Measurements from ENCODE around the gene TRIM13.
A peak's percentile ranks its signal among the peaks of the same experiment; 100 is the strongest.
"Not testable (repeated sequence)": the region's sequence is repeated elsewhere in the genome, so short reads cannot be mapped to it uniquely, and the experiment has no call there.

TRIM13 gene

DNA sequence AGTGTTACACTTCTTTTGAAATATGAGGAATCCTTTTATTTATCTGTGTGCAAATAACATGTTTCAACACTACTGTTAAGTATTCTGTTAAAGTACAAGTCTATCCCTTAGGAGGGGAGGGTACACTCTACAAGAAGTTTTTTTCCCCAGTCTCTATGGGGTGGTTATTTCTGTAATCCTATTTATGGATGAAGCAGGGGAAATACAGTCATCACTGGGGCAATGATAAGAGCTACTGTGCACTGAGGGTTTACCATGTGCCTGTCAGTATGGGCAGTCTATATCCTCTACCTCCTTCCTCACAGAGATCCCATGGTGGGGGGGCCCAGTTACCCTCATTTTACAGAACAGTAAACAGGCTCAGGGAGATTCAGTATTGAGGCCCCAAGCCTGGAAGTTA, 16.6 kb upstream of the TRIM13 start:
- H3K4me1 Mint-ChIP-seq (ENCODE audit: low read depth): peaks cover 9% of the 10 kb centered on the region
- H3K4me3 Mint-ChIP-seq: no peak overlapping the region
- no peak overlapping the region for H3K27ac Mint-ChIP-seq
- H3K36me3 Mint-ChIP-seq (ENCODE audit: low read depth): peaks cover 28% of the 10 kb centered on the region
- H3K9me3 Mint-ChIP-seq: no peaks in the 10 kb centered on the region
- H3K27me3 Mint-ChIP-seq: no peaks in the 10 kb centered on the region
- intact Hi-C loops (cut with micrococcal nuclease): no loop called here

DNA sequence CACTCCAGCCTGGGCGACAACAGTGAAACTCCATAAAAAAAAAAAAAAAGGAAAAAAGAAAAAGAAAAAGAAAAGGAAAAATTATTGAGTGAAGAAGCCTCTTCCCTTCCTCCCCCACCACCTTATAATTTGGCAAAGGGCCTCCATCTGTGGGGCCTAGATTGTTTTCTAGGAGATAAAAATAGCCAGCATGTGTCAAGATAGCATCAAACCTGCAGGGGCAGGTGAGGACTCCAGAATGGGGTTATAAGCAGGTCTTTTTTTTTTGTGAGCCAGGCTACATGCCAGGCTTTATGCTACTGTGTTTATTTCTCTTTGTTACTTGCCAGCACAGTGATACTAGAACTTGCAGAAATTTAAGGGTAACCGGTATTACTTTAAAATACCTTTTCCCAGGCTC, 11.7 kb upstream of the TRIM13 start:
- H3K9me3 Mint-ChIP-seq: no peaks in the 10 kb centered on the region
- H3K27me3 Mint-ChIP-seq: no peaks in the 10 kb centered on the region
- intact Hi-C loops (cut with micrococcal nuclease): no loop called here
- no peaks in the 10 kb centered on the region for H3K4me1 Mint-ChIP-seq (ENCODE audit: low read depth)
- H3K4me3 Mint-ChIP-seq: no peak overlapping the region
- peaks cover 54% of the 10 kb centered on the region for H3K36me3 Mint-ChIP-seq (ENCODE audit: low read depth)
- no peak overlapping the region for H3K27ac Mint-ChIP-seq

DNA sequence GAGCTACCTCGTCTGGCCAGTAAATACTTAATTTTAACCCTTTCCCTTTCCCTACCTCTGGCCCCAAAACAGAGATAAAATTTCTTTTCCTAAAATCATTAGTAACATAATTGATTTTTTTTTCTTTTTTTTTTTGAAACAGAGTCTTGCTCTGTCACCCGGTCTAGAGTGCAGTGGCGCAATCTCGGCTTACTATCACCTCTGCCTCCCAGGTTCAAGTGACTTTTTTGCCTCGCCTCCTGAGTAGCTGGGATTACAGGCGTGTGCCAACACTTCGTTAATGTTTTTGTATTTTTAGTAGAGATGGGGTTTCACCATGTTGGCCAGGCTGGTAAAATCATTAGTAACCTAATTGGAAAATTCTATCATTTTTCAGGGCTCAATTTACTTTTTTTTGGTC, 10.4 kb upstream of the TRIM13 start:
- no peak overlapping the region for H3K4me3 Mint-ChIP-seq
- no peaks in the 10 kb centered on the region for H3K9me3 Mint-ChIP-seq
- peaks cover 62% of the 10 kb centered on the region for H3K36me3 Mint-ChIP-seq (ENCODE audit: low read depth)
- no peaks in the 10 kb centered on the region for H3K27me3 Mint-ChIP-seq
- H3K27ac Mint-ChIP-seq: no peak overlapping the region
- H3K4me1 Mint-ChIP-seq (ENCODE audit: low read depth): peaks cover 2% of the 10 kb centered on the region
- intact Hi-C loops (cut with micrococcal nuclease): no loop called here

DNA sequence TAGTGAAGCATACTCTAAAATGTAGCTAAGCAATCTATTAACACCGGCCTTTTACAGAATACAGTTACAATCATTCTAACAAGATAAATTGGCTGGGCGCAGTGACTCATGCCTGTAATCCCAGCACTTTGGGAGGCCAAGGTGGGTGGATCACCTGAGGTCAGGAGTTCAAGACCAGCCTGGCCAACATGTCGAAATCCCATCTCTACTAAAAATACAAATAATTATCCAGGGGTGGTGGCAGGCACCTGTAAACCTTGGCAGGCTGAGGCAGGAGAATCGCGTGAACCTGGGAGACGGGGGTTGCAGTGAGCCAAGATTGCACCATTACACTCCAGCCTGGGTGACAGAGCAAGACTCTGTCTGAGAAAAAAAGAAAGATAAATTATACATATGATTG, 6.2 kb upstream of the TRIM13 start:
- not testable (repeated sequence) for H3K9me3 Mint-ChIP-seq, H3K27ac Mint-ChIP-seq, H3K27me3 Mint-ChIP-seq, H3K4me3 Mint-ChIP-seq
- Mint-ChIP-seq H3K4me1 (ENCODE audit: low read depth) (peaks cover 10% of the 10 kb centered on the region), H3K36me3 (ENCODE audit: low read depth) (peaks cover 48% of the 10 kb centered on the region)
- intact Hi-C loops (cut with micrococcal nuclease): loop anchor here (5.0 kb wide), 1 partner anchor 927 kb away; no protein-coding TSS in a partner anchor

DNA sequence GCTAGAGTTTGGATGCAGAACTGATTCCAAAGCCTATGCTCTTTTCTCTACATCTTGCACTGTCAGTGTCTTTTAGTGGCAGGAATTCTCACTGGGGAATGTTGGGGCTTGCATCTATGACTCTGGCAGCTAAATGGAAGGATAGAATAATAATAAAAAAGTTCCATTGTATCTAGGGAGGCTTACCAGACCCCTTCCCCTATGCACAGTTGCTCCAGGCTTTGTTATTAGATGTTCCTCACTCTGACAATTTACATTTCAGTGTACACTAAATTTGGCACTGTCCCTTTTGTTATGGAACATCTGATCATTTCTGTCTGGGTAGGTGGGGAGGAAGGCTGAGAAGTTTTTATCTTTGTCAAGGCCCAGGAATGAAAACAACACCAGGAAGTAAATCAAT, 3.7 kb upstream of the TRIM13 start:
- intact Hi-C loops (cut with micrococcal nuclease): loop anchor here (5.0 kb wide), 1 partner anchor 924 kb away; no protein-coding TSS in a partner anchor
- H3K27ac Mint-ChIP-seq: no peak overlapping the region
- peaks cover 19% of the 10 kb centered on the region for H3K4me1 Mint-ChIP-seq (ENCODE audit: low read depth)
- H3K9me3 Mint-ChIP-seq: no peaks in the 10 kb centered on the region
- no peak overlapping the region for H3K4me3 Mint-ChIP-seq
- peaks cover 41% of the 10 kb centered on the region for H3K36me3 Mint-ChIP-seq (ENCODE audit: low read depth)
- H3K27me3 Mint-ChIP-seq: no peaks in the 10 kb centered on the region

DNA sequence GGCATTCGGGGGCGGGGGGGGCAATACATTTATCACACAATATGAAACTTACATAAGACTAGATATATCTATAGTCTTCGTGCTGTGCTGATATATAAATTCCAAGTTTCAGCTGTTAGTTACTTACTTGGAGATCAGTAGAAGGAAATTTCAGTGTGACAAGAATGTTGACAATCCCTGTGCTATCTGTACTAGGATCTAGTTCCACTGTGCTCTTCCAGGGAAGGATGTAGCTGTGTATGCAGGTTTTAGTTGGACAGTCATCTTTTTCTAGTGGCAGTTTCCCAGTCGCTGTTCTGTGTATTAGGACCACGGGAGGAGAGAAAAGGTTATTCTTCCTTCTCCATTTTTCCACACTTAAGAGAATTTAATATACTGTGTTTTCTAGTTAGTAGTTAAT, 3.2 kb upstream of the TRIM13 start:
- Mint-ChIP-seq H3K4me1 (ENCODE audit: low read depth) (peaks cover 24% of the 10 kb centered on the region), H3K27me3 (no peaks in the 10 kb centered on the region), H3K36me3 (ENCODE audit: low read depth) (peaks cover 42% of the 10 kb centered on the region), H3K27ac (no peak overlapping the region), H3K4me3 (no peak overlapping the region), H3K9me3 (no peaks in the 10 kb centered on the region)
- intact Hi-C loops (cut with micrococcal nuclease): loop anchor here (5.0 kb wide), 1 partner anchor 924 kb away; no protein-coding TSS in a partner anchor

DNA sequence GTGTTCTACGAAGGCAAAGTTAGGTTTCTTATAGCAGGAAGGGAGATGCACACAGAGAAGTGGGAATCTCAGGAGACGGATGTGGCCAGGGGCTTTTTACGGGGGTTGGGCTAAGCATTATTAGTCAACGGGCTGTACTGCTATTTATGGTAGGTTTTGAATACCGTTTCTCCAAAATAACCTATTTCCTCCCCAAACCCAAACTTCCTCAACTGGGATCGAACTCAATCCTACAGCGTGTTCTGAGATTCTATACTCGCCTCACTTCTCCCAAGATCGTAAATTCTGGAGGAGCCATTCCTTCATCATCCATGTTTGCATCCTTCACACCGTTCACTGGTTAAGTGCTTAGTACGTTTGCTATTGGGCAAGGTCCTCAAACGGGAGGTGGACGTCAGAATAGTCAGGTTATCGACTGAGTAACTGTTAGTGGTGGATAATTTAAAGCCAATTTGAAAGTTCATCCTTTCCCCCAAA, 1.2 kb upstream of the TRIM13 start:
- intact Hi-C loops (cut with micrococcal nuclease): loop anchor here (2.0 to 5.0 kb wide), 4 partner anchors 85 to 537 kb away; partner anchors contain the start of gene KPNA3
- Mint-ChIP-seq H3K27ac (peak overlapping the region; percentile 97), H3K27me3 (no peaks in the 10 kb centered on the region), H3K4me1 (ENCODE audit: low read depth) (peaks cover 42% of the 10 kb centered on the region), H3K9me3 (no peaks in the 10 kb centered on the region), H3K4me3 (peak overlapping the region; percentile 71), H3K36me3 (ENCODE audit: low read depth) (peaks cover 48% of the 10 kb centered on the region)

DNA sequence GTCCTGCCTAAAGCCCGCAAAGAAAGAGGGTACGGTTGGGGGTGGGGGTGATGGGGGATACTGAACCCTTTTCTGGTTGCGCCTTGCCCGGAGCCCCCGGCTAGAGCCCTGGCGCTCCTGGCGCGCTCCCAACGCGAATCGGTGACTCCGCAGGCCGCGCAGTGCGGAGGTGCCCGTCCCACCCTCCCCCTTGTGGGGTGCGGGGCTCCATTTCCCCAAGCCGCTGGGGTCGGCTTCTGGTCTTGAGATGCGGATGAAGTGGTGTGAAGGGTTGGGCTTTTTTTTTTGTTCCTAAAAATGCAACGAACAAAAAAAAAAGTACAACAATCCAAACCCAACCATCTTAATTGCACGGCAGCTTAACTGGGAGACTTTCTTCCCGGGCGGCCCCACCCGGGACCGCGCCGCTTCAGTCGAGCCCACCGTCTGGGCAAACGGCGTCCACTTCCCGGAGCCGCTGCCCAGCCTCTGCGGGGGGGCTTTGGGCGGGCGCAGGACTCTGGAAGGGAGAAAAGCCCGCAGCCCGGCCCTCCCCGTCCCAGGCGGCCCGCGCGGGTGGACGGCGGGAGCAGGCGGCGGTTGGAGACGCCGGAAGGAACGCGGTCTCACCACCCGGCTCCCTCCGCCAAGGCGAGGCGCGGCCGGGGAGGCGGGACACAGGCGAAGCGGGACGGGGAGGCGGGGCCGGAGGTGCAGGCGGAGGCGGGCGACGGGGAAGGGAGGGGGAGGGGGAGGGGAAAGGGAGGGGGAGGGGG, 504 bp upstream of the TRIM13 start:
- Mint-ChIP-seq H3K4me1 (ENCODE audit: low read depth) (peaks cover 42% of the 10 kb centered on the region), H3K27me3 (no peaks in the 10 kb centered on the region)
- intact Hi-C loops (cut with micrococcal nuclease): loop anchor here (2.0 to 5.0 kb wide), 4 partner anchors 84 to 536 kb away; partner anchors contain the start of gene KPNA3

DNA sequence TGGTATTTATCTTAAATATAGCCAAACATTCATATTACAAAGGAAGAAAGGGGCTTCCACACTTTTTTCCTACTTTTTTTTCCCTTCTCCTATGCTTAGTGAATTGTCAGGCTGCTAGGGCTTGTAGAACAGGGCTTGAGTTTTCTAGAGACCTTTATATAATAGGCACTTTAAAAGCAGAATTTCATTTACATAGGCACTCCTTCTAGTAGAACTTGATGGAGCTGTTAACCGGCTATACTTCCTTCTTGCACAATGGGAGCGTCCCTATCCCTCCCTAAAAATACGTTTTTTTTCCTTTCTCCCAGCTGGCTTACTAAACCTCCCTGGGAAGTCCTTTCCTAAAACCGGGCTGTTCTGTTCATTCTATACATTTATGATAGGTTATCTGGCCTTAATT, 1.1 kb downstream of the TRIM13 start:
- Mint-ChIP-seq H3K36me3 (ENCODE audit: low read depth) (peaks cover 40% of the 10 kb centered on the region), H3K27me3 (no peaks in the 10 kb centered on the region), H3K9me3 (no peaks in the 10 kb centered on the region), H3K27ac (peak overlapping the region; percentile 97), H3K4me3 (peak overlapping the region; percentile 83), H3K4me1 (ENCODE audit: low read depth) (peaks cover 36% of the 10 kb centered on the region)
- intact Hi-C loops (cut with micrococcal nuclease): loop anchor here (1.0 to 5.0 kb wide), 5 partner anchors 62 to 534 kb away; partner anchors contain the start of genes KPNA3 and SPRYD7

More for the DNA sequence above, 504 bp upstream of the TRIM13 start:
- Mint-ChIP-seq H3K4me3 (peak overlapping the region; percentile 71), H3K9me3 (no peaks in the 10 kb centered on the region), H3K36me3 (ENCODE audit: low read depth) (peaks cover 51% of the 10 kb centered on the region), H3K27ac (peak overlapping the region; percentile 97)

DNA sequence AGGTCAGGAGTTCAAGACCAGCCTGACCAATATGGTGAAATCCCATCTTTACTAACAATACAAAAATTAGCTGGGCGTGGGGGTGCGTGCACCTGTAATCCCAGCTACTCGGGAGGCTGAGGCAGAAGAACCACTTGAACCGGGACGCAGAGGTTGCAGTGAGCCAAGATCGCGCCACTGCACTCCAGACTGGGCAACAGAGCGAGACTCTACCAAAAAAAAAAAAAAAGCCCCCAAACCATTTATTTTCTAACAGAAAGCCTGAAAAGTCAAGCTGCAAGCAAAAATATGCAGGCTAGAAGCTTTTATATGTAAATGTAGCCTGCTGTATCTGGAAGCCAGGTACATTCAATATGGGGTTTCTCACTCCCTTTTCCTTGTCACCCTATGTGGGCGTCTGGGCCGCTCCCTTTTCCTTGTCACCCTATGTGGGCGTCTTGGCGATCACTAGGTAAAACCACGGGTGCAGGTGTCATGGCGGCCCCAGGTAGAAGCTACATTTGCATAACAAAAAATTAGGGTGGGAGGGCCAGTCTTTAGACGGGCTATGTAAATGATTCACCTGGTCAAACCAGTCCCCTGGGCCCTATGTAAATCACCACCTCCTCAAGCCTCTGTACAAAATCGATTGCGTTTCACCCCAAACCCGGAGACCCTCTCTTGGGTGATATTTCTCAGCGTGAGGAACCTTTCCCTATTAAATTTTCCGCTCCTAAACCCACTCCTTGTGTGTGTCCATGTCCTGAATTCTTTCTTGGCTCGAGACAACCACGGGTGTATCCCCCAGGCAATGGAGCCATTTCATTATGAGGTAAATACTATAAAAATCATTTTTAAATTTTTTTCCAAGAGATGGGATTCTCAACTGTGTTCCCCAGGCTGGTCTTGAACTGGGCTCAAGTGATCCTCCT, 2.1 kb downstream of the TRIM13 start:
- H3K9me3 Mint-ChIP-seq: no peaks in the 10 kb centered on the region
- H3K4me1 Mint-ChIP-seq (ENCODE audit: low read depth): peaks cover 36% of the 10 kb centered on the region
- peaks cover 40% of the 10 kb centered on the region for H3K36me3 Mint-ChIP-seq (ENCODE audit: low read depth)
- no peak overlapping the region for H3K27ac Mint-ChIP-seq
- no peaks in the 10 kb centered on the region for H3K27me3 Mint-ChIP-seq
- intact Hi-C loops (cut with micrococcal nuclease): loop anchor here (5.0 kb wide), 2 partner anchors 207 to 533 kb away; partner anchors contain the start of gene KPNA3
- H3K4me3 Mint-ChIP-seq: peak overlapping the region; percentile 9

DNA sequence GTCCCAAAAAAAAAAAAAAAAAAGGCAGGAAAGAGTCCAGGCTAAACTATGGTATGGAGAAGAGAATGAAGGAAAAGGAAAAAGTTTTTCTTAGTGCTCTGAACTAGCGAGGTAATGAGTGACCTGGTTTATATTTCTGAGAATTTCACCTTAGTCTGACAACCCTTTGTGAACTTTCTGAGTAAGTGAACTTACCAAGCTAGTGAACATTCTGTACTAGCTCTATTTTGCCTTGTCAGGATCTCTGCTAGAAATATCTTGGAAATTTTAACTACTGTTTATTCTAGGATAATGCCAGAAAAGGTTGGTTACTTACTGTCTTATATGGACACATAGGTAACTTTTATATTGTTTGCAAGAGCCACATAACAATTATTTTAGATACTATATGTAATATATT, 4.4 kb downstream of the TRIM13 start:
- Mint-ChIP-seq H3K27me3 (no peaks in the 10 kb centered on the region), H3K4me3 (no peak overlapping the region), H3K27ac (peak overlapping the region; percentile 45)

DNA sequence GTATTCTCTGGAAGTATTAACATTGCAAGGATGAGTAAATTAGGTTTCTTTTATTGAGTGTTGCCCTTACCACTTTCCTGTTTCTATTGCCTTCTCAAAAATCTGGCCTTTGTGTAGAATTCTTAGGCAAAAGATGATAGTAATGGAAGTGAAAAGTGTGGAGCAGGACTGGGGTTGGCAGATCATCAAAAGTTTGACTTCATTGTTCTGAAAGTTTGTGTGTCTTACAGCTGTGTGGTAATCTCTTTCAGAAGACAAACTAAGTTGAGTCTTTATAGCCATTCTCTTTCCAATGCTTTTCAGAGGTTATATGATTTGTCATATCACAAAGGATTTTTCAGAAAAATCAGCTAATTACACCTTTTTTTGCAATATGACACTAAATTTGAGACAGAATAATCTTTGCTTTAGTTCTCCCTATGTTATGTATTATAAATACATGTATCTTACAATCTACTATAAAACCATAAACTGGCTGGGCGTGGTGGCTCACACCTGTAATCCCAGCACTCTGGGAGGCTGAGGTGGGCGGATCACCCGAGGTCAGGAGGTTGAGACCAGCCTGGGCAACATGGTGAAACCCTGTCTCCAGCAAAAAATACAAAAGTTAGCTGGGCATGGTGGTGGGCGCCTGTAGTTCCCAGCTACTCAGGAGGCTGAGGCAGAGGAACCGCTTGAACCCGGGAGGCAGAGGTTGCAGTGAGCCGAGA, 9.7 kb downstream of the TRIM13 start:
- Mint-ChIP-seq H3K9me3 (no peaks in the 10 kb centered on the region), H3K4me1 (ENCODE audit: low read depth) (peaks cover 7% of the 10 kb centered on the region), H3K27me3 (no peaks in the 10 kb centered on the region), H3K4me3 (no peak overlapping the region), H3K36me3 (ENCODE audit: low read depth) (peaks cover 65% of the 10 kb centered on the region), H3K27ac (peak overlapping the region; percentile 55)
- intact Hi-C loops (cut with micrococcal nuclease): no loop called here

More for the DNA sequence above, 4.4 kb downstream of the TRIM13 start:
- H3K9me3 Mint-ChIP-seq: no peaks in the 10 kb centered on the region
- H3K36me3 Mint-ChIP-seq (ENCODE audit: low read depth): peaks cover 60% of the 10 kb centered on the region
- H3K4me1 Mint-ChIP-seq (ENCODE audit: low read depth): peaks cover 32% of the 10 kb centered on the region
- intact Hi-C loops (cut with micrococcal nuclease): no loop called here

DNA sequence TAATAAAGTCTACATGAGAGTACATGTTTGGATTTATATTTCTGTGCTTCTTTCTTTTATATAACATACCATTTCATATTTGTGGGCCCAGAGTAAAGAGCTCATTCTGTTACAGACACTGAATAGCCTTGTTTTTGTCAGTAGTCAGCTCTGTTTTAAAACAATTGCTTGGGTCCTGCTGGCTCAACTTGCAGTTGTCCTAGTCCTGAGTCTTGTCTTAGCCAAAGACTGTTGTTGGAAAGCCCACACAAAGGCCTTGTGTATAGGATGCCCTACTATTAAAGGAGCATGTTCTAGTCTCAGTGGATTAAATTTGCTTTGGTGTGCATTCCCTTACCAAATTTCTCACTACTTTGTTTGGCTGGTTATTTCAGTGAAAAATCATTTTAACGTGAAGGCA, 14.6 kb downstream of the TRIM13 start:
- peaks cover 13% of the 10 kb centered on the region for H3K4me1 Mint-ChIP-seq (ENCODE audit: low read depth)
- H3K36me3 Mint-ChIP-seq (ENCODE audit: low read depth): peaks cover 77% of the 10 kb centered on the region
- no peak overlapping the region for H3K4me3 Mint-ChIP-seq
- intact Hi-C loops (cut with micrococcal nuclease): no loop called here
- no peak overlapping the region for H3K27ac Mint-ChIP-seq
- H3K27me3 Mint-ChIP-seq: no peaks in the 10 kb centered on the region
- no peaks in the 10 kb centered on the region for H3K9me3 Mint-ChIP-seq

Data from dendritic cell treated with granulocyte-macrophage colony-stimulating factor and Interleukin-4, amounts not matched to agents 40 ng/mL and 50 ng/mL, for 4 days (primary cell).